ENCODE data around the gene STK38L.

Gene STK38L

DNA sequence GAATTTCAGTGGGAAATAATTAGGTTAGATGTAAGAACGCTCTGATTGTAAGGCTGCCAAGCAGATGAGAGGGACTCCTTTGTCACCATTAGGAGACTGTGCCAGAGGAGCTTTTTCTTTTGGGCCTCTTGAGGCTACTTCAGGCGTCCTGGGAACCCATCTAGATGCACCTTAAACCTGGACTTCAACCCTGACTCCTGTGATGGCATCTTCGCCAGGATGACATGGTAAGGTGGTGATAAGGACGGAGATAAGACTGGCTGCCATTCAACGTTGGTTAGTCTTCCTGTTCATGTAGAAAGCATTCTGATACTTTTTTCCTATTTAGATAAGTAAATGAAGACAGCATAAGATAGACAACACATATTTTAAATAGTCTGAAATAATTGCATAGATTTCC lies 36.3 kb downstream of the STK38L start:
- DNase-seq = no peak

DNA sequence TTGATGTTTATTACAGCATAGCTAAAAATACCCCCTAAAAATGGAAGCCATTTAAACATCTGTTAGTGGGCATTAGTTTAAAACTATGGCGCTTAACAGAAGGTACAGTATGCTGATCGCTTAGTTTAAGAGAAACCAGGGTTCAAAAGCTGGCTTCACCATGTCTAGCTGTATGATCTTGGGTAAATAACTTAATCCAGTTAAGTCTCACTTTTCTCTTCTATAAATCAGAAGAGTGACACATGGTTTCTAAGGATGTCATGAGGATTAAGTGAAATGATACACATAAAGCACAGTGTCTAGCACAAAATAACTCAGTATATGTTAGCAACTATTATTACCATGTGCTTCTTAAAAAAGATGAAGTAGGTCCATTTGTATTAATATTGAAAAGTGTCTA lies 38.7 kb downstream of the STK38L start:
- no peak for DNase-seq

DNA sequence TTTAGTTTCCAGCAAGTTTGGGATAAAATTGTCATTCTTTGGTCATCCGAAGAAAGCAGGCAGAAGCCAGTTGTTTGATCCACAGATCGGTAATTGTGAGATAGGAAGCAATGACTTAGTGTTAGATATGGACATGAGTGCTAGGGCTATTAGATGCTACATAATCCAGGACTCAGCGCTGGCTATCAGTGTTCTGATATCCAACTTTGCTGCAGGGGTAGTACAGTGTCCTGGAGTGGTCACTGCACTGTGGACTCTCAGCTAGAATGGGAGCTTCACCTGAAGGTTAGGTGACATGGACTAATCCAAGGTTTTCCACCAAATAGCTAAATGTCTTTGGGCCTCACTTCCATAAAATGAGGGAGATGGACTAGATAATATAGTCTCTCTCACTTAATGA lies 39.9 kb downstream of the STK38L start:
- no peak for DNase-seq

DNA sequence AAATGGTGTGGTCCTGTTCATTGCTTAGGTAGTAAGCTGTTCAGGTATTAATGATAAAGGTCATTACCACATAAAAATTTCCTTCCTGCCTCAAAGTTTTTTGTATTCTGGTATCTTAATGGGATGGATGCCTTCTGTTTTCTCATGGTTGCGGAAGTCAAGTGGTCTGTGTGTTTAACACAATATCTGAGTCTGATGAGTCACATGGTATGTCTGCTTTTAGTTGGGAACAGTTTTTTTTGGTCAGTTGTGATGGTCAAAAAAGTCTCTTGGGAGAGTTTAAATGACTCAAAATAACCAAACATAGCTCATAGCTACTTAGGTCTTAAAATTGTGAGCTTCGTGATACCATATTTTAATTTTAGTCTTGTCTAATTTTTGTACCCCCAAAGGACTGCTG lies 40.7 kb downstream of the STK38L start:
- DNase-seq = no peak

DNA sequence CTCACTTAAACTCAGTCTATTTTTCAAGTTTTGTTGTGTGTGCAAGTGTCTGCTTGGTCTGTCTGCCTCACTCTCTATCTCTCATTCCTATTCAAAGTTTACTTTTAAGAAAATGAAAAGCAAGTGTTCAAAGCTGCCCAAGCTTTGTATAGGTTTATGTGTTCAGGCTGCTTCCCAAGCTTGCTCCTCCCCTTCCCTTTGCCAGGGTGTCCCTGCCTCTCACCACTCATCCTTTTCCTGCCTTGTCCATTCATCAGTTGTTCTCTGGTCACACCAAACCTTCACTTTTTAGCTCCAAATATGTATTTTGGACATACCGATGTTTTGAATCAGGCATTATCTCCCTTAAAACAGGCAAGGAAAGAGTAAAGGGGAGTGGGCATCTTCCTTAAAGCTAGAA lies 41.3 kb downstream of the STK38L start:
- no peak for DNase-seq

DNA sequence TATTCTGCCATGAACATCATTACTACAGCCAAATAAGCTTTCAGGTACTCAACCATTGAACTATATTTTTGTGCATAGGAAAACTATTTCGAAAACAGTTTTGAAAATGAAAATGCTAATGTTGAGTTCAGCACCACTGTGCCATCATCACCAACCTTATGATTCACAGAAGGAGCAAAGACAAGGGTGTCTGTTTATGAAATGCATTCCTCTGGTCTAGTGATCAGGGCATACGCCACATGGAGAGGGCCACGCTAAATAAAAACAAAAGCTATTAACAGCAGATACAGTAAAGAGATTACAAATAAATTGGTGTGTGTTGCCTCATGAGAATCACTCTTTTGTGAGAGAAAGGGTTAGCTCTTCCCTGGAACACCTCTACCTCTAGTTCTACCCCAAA lies 45.3 kb downstream of the STK38L start:
- DNase-seq = no peak

DNA sequence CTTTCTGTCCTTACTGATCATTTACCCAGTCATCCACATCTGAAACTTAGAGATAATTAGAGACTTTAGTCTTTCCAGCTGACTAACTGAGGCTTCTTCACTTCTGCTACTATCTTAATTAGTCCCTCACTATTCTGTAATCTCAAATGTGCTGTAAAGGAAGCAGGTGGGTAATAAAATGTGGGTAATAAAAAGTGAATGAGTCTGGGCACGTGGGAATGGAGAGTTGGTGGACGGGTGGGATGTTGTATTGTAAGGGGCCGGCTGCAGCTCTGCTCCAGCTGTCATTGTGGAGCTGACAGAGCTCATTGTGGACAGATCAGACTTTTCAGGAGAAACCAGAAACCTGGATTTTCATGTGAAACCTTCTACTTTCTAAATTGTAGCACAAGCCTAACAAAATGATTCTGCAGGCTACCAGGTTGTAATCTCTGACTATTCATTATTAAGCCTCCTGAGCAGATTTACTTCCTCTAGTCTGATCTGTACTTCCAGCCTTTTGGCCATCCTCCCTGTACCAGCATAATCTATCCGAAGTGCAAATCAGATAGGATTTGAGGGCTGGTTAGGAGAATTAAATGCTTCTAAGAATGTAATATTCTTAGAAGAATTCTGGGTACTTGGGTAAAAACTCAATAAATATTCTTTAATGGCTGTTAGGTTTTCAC lies 46.5 kb downstream of the STK38L start:
- DNase-seq = no peak

DNA sequence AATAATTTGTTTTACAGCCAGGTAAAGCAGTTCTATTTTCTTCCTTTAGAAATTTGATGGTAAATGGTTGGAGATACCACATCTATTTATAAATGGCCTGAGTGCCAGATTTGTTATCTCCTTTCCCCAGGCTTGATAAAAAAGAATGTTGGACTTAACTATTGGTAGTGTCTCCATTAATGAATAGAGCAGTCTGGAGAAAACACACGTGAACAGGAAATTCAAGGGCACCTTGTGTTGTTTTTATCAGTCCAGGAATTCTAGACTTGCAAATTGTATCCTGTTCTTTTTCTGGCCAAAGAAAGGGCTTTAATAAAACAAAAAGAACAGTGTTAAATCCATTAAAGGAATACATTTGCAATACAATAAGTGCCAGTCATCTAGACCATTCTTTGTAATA lies 47.8 kb downstream of the STK38L start:
- DNase-seq = no peak

DNA sequence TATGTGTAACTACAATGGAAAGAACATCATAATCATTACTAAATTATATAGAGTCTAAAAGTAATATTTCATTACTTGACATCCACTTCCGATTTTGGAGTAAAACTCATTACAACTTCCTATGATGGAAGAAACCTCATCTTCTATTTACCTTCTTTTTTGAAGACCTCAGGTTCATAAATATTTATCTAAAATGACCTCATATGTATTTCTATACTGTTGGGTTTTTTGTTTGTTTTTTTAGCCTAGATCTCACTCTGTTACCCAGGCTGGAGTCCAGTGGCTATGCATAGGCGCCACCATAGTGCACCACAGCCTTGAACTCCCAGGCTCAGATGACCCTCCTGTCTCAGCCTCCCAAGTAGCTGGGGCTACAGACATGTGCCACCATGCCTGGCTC lies 48.6 kb downstream of the STK38L start:
- DNase-seq = no peak

DNA sequence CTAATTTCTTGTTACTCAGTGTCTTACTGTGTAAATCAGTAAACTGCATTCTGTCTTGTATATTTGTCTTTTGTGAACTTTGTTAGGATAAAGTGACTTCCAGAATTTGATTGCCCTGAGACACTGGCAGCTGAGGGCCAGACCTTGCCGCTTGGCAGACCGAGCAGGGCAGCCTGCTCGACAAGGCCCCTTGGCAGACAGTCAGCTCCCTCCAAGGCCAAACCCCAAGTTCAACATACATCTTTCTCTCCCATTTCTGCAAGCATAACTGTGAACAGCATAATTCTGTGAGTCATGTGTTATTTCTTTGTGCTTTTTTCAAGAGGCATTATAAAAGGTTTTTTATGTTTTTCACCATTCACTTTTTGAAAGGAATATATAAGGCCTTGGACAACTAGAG lies 49.4 kb downstream of the STK38L start:
- DNase-seq = no peak

DNA sequence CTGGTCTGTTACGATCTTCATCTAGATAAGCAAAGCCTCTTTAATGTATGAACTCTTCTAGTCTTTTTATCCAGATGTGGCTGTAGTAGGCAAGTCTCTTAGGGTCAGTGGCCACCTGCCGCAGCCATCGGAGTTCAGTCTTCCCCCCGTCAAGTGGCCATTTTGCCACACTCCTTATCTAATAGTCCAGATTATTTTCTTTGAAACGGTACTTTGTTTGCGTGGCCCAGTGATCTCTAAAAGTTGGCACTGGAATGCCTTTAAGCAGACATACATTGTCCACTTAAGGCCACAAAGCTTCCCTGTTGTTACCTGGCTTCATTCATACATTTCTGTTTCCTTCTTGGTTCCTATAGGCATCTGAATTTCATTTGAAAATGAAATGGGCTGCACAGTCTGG lies 52.6 kb downstream of the STK38L start:
- no peak for DNase-seq

DNA sequence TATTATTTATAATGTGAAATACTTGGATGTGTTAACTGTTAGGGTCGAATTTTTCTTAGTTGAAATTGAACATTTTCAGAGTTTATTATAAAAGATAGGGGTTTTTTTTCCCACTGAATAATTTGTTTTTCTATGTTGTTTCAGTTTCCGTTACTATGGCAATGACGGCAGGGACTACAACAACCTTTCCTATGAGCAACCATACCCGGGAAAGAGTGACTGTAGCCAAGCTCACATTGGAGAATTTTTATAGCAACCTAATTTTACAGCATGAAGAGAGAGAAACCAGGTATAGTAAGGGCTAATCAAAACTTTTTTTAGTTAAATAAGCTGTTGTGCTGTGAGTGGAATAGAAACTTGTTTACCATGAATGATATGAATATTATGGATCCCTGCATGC lies 53.5 kb downstream of the STK38L start:
- DNase-seq = no peak

DNA sequence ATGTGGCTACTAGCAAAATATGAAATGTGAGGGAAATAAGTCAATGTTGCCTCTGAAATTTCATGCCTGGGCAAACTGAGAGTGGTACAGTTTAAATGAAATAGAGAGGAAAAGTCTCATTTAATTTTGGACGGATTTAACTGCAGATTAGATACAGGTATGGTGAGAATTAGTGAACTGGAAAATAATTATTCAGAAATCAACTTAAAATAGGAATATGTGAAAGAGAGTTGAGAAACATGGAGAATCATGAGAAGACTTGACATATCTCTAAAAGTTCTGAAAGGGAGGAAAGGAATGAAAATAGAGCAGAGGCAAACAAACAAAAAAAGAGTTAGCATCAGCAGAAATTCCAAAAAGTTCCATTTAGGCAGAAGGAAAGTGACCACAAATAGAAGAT lies 55.0 kb downstream of the STK38L start:
- DNase-seq = no peak

DNA sequence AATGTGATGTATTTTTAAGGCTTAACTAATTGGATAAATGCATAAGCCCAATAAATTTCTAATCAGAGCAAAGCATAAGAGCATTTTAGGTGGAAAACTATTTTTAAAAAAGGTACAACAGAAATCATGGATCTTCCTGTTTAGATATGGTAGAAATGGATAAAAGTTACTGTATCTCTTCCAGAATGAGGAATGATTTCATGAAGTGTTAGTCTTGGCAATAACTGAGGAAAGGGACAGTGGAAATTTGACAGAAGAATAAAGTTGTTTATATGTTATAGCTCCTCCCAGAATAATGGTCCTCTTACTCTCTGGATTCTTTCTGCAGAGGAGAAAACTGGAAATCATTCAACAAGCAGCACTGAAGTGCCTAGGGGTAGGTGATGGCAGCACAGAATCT lies 56.1 kb downstream of the STK38L start:
- DNase-seq = no peak

DNA sequence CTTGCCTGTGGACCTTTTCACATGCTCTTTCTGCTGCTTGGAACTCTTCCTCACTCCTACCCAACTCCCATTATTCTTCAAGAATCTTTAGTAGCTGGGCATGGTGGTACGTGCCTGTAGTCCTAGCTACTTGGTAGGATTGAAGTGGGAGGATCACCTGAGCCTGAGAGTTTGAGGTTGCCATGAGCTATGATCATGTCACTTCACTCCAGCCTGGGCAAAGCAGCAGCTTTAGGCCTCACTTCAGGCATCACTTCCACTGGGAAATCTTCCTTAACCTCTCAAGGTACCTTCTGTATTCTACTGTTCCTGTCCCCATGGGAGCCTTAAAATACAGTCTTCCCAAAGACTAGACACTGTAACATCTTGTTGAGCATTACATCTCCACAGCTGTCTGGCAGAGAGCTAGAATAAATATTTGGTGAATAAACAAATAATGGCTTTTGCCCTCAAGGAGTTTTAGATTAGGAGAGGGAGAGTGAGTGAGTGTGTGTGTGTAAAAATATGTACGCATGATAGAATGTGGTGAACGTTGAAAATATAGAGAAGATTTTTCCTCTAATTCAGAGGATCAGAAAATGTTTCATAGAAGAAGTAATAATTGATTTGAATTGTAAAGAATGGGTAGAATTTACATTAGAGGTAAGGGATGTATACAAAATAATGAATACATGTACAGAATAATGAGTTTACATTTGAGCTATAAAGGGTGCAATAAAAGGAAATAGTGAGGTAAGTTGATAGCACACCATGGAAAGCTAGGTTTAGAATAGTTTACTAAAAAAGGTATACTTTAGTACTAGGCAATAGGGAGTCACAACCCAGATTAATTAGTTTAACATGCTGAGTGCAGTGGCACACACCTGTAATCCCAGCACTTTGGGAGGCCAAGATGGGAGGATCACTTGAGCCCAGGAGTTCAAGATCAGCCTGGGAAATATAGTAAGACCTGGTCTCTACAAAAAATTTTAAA lies 59.3 kb downstream of the STK38L start:
- no peak for DNase-seq

DNA sequence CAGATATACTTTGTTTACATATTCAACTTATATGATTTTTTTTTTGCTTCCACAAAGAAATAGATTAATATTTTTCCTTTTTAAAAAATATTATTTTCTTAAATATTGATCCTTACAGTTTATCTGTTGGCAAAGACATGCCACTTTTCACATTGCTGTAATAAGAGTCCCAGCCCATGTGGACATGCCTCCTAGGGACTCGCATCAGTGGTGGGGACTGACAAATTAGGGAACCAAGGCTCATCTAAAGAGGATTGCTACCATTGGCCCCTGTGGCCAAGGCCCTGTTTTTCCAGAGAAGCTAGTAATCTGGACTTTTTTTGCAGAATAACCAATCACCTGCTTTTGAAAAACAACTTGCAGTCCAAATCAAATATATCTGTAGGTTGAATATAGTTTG lies 60.8 kb downstream of the STK38L start:
- no peak for DNase-seq

DNA sequence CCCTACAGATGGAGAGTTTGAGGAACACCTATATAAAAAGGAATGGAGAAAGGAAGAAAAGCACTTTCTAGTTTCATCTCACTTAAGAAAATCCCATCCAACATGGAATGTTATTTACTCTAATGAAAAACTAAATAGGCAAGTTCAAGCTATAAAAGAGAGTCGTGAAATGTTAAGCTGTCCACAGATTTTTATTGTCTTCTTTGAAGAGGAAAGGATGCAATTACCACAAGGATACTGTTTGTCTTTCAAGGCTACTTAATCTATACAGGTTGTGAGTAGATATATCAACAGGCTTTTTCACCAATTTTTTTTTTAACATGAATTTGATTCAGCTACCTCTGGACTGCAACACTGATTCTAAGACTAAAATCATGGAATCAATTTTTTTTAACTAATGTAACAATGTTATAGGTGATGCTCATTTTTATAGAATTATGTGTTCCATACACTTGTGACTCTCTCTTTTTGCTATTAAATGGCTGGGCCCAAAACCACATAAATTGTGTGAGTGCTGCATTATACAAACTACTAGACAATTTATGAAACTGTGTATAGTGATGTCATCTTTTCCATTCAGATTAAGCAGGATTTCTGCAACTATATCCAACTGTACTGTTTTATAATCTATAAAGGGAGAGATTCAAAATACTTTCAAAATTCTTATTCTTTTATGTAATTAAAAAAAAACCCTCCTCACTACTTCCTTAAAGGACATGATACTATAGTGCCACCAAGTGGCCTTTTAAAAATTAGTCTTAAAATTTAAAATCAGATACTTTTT lies 61.8 kb downstream of the STK38L start:
- DNase-seq = no peak

DNA sequence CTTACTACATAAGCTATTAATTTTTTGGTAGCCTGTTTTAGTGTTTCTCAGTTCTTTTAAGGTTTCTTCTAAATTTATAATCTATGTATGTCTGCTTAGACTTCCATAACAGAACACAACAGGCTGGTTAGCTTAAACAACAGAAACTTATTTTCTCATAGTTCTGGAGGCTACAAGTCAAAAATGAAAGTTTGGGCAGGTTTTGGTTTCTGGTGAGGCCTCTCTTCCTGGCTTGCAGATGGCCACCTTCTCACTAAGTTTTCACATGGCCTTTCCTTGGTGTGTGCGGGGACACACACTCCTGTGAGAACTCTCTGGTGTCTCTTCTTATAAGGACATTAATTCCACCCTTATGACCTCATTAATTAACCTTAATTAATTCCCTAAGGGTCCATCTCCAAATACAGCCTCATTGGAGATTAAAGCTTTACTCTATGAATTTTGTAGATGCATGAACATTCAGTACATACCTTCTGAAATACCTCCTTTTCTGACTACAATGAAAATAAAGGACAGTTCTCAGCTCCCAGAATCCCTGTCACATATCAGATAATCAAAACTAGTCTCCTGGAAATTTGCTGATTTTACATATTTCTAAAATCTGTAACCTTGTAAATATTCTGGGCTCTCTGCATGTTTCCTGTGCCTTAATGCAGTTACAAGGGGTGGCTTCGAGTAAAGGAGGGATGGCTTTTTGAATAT lies 65.4 kb downstream of the STK38L start:
- no peak for DNase-seq

DNA sequence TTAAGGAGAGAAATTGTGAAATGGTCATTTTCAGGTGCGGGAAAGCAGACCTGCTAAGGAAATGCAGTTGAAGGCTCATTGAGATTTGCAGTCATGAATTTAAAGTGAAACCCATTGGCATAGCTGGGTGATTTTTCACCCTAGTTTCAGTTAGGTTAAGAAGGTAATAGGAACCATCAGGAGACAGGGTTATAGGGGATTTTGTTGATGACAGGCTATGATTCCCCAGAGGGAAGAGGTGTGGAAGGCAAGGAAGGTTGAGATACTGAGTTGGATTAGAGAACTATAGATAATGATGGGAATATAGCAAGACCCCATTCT lies 65.9 kb downstream of the STK38L start:
- DNase-seq = no peak

DNA sequence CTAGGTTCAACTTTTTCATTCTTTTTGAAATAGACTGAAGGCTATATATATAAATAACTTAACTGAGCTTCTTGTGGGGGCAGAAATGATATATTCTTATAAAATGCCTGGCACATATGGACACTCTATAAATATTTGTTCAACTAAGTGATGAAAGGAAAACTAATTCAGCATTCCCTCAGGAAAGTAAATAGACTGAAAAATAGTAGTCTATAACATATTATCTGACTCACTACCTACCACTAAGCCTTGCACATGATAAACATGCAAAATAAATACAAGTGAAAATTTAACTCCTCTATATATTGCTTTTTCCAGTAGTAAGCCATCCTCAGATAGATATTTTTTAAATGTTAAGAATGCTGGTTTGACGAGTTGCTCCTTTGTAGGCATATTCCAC lies 72.9 kb downstream of the STK38L start:
- no peak for DNase-seq

DNA sequence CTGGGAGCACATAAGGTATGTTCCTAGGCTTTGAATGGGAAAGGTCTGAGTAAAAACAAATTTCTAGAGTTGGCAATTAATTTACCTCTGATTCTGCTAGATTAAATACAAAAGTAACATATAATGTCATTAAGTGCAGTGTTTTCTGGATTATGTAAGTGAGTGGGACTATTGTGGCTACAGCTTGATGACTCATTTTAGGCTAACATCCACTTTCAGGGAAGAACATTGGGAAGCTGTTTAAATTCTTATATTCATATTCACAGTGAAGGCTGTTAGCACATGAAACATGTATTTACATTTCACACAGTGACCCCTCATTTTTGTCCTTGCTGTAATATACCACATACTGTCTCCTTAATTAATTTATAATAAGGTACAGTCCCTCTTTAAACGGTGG lies 75.3 kb downstream of the STK38L start:
- DNase-seq = no peak

DNA sequence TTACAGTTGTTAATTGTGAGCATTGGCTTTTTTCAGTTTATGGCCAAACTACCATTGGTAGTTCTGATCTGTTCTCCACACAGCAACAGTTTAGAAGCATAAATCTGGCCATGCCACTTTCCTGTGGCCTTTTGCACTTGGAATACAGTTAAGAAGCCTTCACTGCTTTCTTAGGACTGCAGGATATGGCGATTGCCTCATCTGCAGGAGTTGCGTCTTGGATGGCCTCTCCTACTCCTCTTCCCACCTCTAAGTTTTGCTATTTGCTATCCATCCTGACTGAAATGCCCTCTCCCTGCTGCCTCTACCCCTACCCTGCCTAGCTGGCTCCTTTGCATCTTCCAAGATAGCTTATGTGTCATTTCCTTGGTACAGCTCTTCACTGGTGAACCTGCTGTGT lies 75.8 kb downstream of the STK38L start:
- no peak for DNase-seq

DNA sequence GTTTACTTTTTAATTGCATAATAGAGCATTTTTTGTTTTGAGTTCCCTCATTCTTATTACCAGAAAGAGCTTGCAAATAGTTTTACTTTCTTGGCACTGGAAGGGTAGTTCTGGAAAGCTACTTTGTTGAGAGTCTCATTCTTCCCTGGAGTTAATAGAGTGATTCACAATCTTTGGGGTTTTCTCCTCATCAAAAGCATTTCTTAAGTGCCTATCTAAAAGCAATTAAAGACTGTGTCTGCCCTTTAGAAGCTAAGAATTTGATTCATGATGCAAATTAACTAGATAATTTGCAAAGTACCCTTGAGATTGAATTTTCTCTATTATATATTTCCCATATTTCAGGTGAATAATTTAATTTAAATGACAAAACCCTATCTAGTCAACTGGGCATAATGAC lies 80.4 kb downstream of the STK38L start:
- DNase-seq = no peak

Measured in stimulated activated CD4-positive, alpha-beta T cell treated with anti-CD3 and anti-CD28 coated beads, Interleukin-15, amount 100 ng/mL, for 24 hours (primary cell).